ENCODE data around the gene PAPPA.

PAPPA gene

DNA sequence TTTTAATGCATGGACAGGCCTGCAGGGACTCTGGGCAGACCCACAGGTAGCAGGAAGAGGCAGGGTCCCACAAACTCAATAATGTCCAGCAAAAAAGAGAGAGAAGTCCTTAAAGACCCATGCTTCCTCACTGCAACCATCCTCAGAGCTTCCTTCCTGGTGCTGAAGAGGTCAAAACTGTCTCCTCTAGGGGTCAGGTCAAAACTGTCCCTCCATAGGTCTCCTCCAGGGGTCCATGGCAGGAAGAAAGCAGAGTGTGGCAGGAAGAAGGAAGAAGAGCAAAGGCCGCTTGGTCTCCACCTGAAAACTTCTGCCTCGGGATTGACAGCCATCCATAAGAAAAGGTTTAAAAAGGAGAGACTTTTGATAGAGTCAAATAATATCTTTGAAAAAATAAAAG, 271.7 kb downstream of the PAPPA start:
- FAIRE-seq: no peak

- no peak for FAIRE-seq
Measured at GRCh38 chr9:116430849-116431248, 277.3 kb downstream of the PAPPA start.

DNA sequence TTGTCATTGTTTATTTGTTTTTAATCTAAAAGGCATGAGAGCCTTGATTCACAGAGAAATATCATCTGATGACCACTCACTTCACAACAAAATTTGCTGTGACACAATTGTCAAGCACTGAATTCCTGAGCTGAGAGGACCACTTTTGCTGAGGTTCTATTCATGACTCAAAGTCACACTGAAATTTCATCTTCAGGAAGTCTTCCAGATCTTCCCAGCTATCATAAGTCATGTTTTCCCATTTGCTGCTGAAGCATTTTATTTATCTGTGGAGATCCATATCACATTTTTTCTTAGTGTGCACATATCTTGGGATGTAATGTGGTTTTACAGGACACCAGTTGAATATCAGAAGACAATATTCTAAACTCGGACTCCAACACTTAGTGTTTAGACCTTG, 278.5 kb downstream of the PAPPA start:
- no peak for FAIRE-seq

GRCh38 chr9:116434314-116434713, 280.7 kb downstream of the PAPPA start:
- no peak for FAIRE-seq

DNA sequence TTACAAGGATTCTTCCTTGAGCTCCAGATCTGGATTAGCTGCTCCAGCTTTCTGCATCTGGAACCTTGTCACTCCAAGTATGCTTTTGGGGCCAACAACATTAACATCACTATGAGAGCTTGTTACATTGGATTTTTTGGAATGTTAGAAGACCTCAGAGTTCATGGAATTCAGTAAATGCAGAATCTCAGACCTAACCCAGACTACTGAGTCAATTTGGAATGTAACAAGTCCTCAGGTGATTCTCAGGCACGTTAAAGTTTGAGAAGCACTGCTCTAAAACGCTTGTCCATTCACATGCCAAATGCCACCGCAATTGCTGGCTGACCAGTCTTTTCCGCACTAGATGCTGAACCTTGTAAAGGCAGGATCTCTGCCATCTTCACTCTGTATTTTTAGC, 282.1 kb downstream of the PAPPA start:
- FAIRE-seq: no peak

DNA sequence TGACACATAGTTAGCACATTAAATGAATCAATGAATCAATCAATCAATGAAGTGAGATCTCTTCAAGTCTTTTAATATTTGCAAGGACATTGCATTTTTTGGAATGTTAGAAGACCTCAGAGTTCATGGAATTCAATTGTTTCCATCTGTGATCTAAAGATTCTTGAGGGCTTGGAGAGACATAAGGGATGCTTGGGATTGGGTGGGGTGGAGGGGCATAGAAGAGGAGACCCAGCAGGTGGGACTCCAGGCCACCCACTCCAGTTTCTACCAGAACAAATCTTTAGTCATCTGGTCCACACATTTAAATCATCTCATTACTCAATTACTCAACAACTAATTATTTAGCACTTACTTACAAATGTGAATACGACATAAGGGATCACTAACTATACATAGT, 282.5 kb downstream of the PAPPA start:
- no peak for FAIRE-seq

DNA sequence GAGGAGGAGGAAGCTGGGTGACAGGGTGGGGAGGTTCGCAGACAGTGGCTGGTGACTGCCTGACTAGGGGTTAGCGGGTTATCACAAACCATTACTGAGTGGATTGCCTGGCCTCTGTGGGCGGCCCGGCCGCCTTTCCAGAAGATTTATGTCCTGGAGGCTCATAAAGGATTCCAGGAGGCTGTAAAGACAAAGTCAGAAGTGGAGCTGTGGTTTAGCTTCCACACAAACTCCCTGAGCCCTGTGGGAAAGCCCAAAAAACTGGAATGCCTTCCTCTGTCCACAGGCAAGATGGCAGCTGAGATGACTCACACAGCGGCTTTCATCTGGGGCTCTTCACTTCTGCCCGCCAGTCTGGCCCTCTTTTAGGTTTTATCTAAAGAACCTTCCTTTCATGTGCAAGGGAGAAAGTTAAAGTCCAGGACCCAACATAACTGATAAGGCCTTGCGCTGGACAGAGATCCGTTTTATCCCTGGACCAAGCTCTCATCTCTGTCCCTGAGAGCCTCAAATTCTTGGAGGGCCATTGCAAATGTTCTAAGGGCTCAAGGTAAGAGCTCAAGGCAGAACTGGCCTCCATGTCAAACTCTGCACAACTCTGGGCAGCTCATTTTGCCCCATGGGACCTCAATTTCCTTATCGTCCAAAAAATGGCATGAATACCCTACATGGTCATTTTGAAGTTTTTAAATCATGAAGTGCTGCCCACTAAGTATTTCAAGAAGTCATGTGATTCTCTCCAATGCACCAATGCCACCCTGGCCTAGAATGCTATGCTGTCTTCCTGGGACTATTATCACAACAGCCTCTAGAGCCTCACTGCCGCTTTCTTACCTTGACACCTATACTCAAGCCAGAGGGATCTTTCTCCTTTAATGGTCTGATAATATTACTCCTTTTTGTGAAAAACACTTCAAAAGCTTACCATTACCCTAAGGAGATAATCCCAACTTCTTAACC, 284.1 kb downstream of the PAPPA start:
- FAIRE-seq: no peak

- no peak for FAIRE-seq
Measured at GRCh38 chr9:116442528-116442927, 288.9 kb downstream of the PAPPA start.

DNA sequence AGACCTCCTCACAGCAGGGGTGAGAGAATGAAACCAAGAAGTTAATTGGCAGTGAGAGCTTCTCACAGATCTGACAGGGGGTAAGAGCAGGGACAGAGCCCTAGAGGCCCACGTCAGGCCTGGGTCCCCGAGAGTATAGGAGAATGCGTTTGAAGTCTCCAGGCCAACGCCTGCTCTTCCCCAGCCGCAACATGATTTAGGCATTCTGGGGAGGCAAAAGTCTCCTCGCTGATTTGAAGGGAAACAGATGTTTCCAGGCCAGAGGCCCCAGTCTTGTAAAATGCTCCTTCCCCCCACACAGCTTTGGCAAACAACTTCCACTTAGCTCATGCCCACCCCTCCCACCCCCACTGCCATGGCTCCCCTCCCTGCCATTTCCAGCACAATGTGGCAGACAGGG, 294.3 kb downstream of the PAPPA start:
- FAIRE-seq: no peak

DNA sequence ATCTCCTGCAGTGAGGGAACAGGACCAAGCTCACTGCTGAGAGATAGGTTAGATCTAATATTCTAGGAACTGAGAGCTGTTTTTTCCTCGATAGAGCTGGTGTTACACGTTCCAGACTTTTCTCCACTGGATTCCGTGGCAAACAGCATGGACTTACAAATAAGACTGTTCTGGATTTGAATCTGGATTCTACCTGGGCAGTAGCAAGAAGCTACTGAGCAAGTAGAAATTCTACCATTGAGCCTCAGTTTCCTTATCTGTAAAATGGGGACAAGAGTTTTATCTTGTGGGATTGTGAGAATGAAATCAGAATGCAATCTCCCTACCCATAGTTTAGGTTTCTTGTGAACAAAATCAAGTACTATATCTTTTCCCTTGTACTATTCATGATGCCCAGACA, 294.8 kb downstream of the PAPPA start:
- no peak for FAIRE-seq

GRCh38 chr9:116449949-116450348, 296.4 kb downstream of the PAPPA start:
- FAIRE-seq: no peak

DNA sequence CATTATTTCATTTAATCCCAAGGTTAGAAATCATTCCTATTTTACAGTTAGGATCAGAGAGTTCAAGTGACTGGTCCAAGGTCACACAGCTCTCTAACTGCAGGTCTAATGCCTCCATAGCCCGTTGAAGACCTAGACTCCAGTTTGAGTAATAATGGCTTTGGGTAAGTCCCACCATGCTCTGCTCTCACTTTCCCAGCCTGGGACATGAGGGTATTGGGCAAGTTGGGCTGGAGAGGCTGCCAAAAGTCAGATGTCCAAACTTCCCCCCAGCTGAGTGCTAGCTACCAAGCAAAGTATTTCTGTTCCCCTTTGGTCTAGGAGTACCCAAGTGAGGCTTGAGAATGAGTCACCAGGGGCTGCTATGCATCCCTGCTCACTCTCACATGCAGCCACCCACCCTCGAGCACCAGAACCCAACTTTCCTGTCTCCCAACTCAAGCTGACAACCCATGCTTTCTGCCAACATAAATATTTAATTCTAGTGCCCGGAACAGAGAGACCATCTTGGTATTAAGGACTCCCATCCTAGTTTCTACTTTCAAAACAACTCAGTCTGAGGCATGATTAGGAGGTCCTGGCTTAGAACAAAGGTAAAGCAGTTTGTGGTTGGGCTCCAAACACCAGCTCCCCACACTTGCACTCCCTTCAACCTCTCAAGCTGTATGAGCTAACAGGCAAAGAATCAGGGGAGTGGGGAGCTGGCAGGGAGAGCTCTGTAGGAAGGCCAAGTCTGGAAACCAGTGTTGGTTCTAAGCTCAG, 297.0 kb downstream of the PAPPA start:
- no peak for FAIRE-seq

GRCh38 chr9:116451500-116452115, 298.0 kb downstream of the PAPPA start:
- no peak for FAIRE-seq
